Neural cell (in vitro differentiated cells): ENCODE measurements around the gene CLDN6. TPM values are rescaled to one million over a fixed set of nuclear protein-coding genes. Genes with fewer than 3 reads are reported as not detected.

Source experiments
- H2AFZ ChIP-seq: fragments of 200-600, 300-800 bp; sonication (generic), shearing (Covaris generic); 2 replicates; pipeline ENCODE4 v1.6.0; 2014; ENCODE audit warnings: low read depth, mild to moderate bottlenecking, antibody characterized with exemption, low read length, moderate library complexity
- H3F3A ChIP-seq: fragments of 200-600 bp; shearing (Covaris generic); 2 replicates; pipeline ENCODE4 v1.6.1; 2016; ENCODE audit warnings: mild to moderate bottlenecking, moderate library complexity, mixed read lengths, antibody characterized with exemption, low read length; ENCODE audit not compliant: insufficient read depth, poor library complexity, severe bottlenecking
- H3K27ac ChIP-seq: fragments of 200-600, 300-800 bp; sonication (generic), shearing (Covaris generic); 2 replicates; pipeline ENCODE4 v1.5.1; 2014; ENCODE audit warnings: mild to moderate bottlenecking, low read length, moderate library complexity
- H3K27me3 ChIP-seq: fragments of 300-800, 200-600 bp; sonication (generic), shearing (Covaris generic); 2 replicates; pipeline ENCODE4 v1.6.0; 2014; ENCODE audit warnings: mild to moderate bottlenecking, low read depth, low read length, moderate library complexity; ENCODE audit not compliant: insufficient read depth
- H3K36me3 ChIP-seq: fragments of 300-800, 200-600 bp; sonication (generic), shearing (Covaris generic); 2 replicates; pipeline ENCODE4 v1.5.1; 2014; ENCODE audit warnings: mild to moderate bottlenecking, antibody characterized with exemption, low read length, moderate library complexity; ENCODE audit not compliant: insufficient read depth
- H3K4me2 ChIP-seq: fragments of 300-800, 200-600 bp; sonication (generic), shearing (Covaris generic); 2 replicates; pipeline ENCODE4 v1.6.0; 2014; ENCODE audit warnings: mild to moderate bottlenecking, low read length
- H3K4me3 ChIP-seq: fragments of 300-800, 200-600 bp; sonication (generic), shearing (Covaris generic); 2 replicates; pipeline ENCODE4 v1.5.1; 2014; ENCODE audit warnings: mild to moderate bottlenecking, low read length, moderate library complexity
- H3K79me2 ChIP-seq: fragments of 200-600 bp; shearing (Covaris generic); replicated peaks from 2 replicates; pipeline ENCODE4 v1.6.0; 2014; ENCODE audit warnings: mild to moderate bottlenecking, low read length, moderate library complexity; ENCODE audit not compliant: insufficient read depth
- H3K9ac ChIP-seq: fragments of 300-800, 200-600 bp; sonication (generic), shearing (Covaris generic); 2 replicates; pipeline ENCODE4 v1.6.1; 2016; ENCODE audit warnings: mild to moderate bottlenecking, low read length, mixed read lengths
- H3K9me2 ChIP-seq: fragments of 200-600 bp; shearing (Covaris generic); 2 replicates; pipeline ENCODE4 v1.6.1; 2016; ENCODE audit warnings: mild to moderate bottlenecking, low read length, mixed read lengths; ENCODE audit not compliant: insufficient read depth
- H3K9me3 ChIP-seq: fragments of 200-600, 300-800 bp; sonication (generic), shearing (Covaris generic); 2 replicates; pipeline ENCODE4 v1.6.1; 2016; ENCODE audit warnings: mild to moderate bottlenecking, mixed run types, low read length, moderate library complexity, mixed read lengths
- H4K20me1 ChIP-seq: fragments of 200-600 bp; shearing (Covaris generic); 2 replicates; pipeline ENCODE4 v1.6.1; 2016; ENCODE audit warnings: mild to moderate bottlenecking, mixed run types; ENCODE audit not compliant: insufficient read depth
- CTCF ChIP-seq: fragments of 450-650 bp; IDR thresholded peaks from 2 replicates; pipeline ENCODE4 v1.5.1; 2014; ENCODE audit warnings: antibody characterized with exemption, mild to moderate bottlenecking, moderate library complexity; ENCODE audit not compliant: poor library complexity, severe bottlenecking
- EP300 ChIP-seq: fragments of 450-650 bp; conservative IDR thresholded peaks from 2 replicates; pipeline ENCODE4 v1.6.1; 2014; ENCODE audit warnings: antibody characterized with exemption, mild to moderate bottlenecking, moderate library complexity; ENCODE audit not compliant: poor library complexity, severe bottlenecking
- EZH2 ChIP-seq: fragments of 200-600, 300-800 bp; shearing (Covaris generic), sonication (generic); IDR thresholded peaks from 2 replicates; pipeline ENCODE4 v1.6.1; 2014; ENCODE audit warnings: antibody characterized with exemption, low read length, borderline replicate concordance, mild to moderate bottlenecking; ENCODE audit not compliant: insufficient read depth, poor library complexity, severe bottlenecking
- MXI1 ChIP-seq: fragments of 450-650 bp; conservative IDR thresholded peaks from 2 replicates; pipeline ENCODE4 v1.6.1; 2014; ENCODE audit warnings: antibody characterized with exemption, mild to moderate bottlenecking; ENCODE audit not compliant: poor library complexity, severe bottlenecking
- POLR2AphosphoS5 ChIP-seq: IDR thresholded peaks from 2 replicates; pipeline ENCODE4 v1.6.1; 2012
- RAD21 ChIP-seq: fragments of 450-650 bp; conservative IDR thresholded peaks from 2 replicates; pipeline ENCODE4 v1.6.1; 2014; ENCODE audit warnings: antibody characterized with exemption, mild to moderate bottlenecking, moderate library complexity
- REST ChIP-seq: IDR thresholded peaks from 2 replicates; pipeline ENCODE4 v1.6.1; 2012; ENCODE audit warnings: borderline replicate concordance
- SMC3 ChIP-seq: fragments of 450-650 bp; conservative IDR thresholded peaks from 2 replicates; pipeline ENCODE4 v1.6.1; 2014; ENCODE audit warnings: antibody characterized with exemption, mild to moderate bottlenecking, moderate library complexity; ENCODE audit not compliant: poor library complexity
- TAF1 ChIP-seq: IDR thresholded peaks from 2 replicates; pipeline ENCODE4 v1.6.1; 2012; ENCODE audit warnings: low read depth
- polyA plus RNA-seq: library from polyadenylated mRNA; depleted of rRNA; stranded (reverse); fragments of >200 nt; gene quantifications from 2 replicates; pipeline ENCODE4 v1.2.3, GENCODE V29; 2014

The CLDN6 gene
- polyA plus RNA-seq, 1 donor from 2014 or later, result not detected

- no peak overlapping the region for H3K27ac ChIP-seq
- no peak overlapping the region for H3K4me2 ChIP-seq
- no peak overlapping the region for H2AFZ ChIP-seq
- H3K79me2 ChIP-seq, result no peaks in the 10 kb centered on the region
- H3K36me3 ChIP-seq, result no peaks in the 10 kb centered on the region
- H3K27me3 ChIP-seq, result peaks cover 57% of the 10 kb centered on the region
- no peaks in the 10 kb centered on the region for H3K9me2 ChIP-seq
- H4K20me1 ChIP-seq, result no peaks in the 10 kb centered on the region
- H3K9ac ChIP-seq, result no peak overlapping the region
- no peaks in the 10 kb centered on the region for H3K9me3 ChIP-seq
- no peak for TF ChIP-seq SMC3
- TF ChIP-seq MXI1, result no peak
- no peak for TF ChIP-seq POLR2AphosphoS5
- no peak for TF ChIP-seq EP300
- no peak for TF ChIP-seq CTCF
- TF ChIP-seq TAF1, result no peak
- no peak for TF ChIP-seq RAD21
- no peak for TF ChIP-seq EZH2
- no peak for TF ChIP-seq REST
- no peak overlapping the region for H3K4me3 ChIP-seq
- H3F3A ChIP-seq, result no peaks in the 10 kb centered on the region
Measured at GRCh38 chr16:2966808-2967191, 51.2 kb downstream of the CLDN6 start.

GRCh38 chr16:2966043-2966807, 51.8 kb downstream of the CLDN6 start:
- Histone ChIP-seq H3K27me3 (peaks cover 57% of the 10 kb centered on the region), H3K4me2 (no peak overlapping the region), H3K4me3 (no peak overlapping the region), H3K36me3 (no peaks in the 10 kb centered on the region), H3K9ac (no peak overlapping the region), H4K20me1 (no peaks in the 10 kb centered on the region), H3K79me2 (no peaks in the 10 kb centered on the region), H3K9me2 (no peaks in the 10 kb centered on the region), H3F3A (no peaks in the 10 kb centered on the region), H3K27ac (no peak overlapping the region), H3K9me3 (no peaks in the 10 kb centered on the region), H2AFZ (no peak overlapping the region)
- no peak for TF ChIP-seq SMC3
- no peak for TF ChIP-seq POLR2AphosphoS5
- TF ChIP-seq MXI1, result no peak
- TF ChIP-seq EZH2, result no peak
- TF ChIP-seq EP300, result no peak
- no peak for TF ChIP-seq REST
- no peak for TF ChIP-seq RAD21
- no peak for TF ChIP-seq TAF1
- TF ChIP-seq CTCF, result no peak
